ENCODE data around the gene ITGB7. TPM values are rescaled to one million over a fixed set of nuclear protein-coding genes. Genes with fewer than 3 reads are reported as not detected.
"Not testable (repeated sequence)": the region's sequence is repeated elsewhere in the genome, so short reads cannot be mapped to it uniquely, and the experiment has no call there.

ITGB7 gene
- total RNA-seq, 1 experiment from 2014 or later, result 0.43 TPM

DNA sequence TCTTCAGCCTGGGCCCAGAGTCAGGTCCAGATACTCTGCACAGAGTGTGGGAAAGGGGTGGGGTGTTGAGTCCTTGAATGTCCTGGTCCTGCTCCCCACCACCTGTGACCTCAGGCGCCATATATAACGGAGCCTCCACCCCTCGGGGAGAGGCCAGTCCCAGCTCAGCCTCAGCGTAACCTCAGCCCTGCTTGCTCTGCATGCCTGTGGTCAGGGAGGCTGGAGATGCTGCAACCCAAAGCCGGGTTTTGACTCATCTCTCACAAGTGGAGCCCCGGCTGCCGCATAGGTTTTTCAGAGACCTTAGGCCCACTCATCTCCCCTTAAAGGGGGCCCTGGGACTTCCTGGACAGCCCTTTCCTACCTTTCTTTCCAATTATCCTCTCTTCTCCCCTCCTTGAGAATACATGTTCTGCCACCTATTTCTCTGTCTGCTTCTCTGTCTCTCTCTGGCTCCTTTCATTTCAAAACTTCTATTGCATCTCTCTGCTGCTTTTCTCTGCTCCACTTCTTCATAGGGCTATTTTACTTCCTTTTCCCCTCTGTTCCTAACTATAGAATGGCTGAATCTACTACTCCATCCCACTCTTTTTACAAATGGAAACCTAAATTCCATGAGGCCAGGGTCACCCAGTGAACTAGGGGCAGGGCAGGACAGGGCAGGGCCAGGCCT lies 1.2 kb downstream of the ITGB7 start:
- Histone ChIP-seq H3K27ac (ENCODE audit: low read depth, low read length, poor library complexity, severe bottlenecking) (no peak overlapping the region), H3K36me3 (ENCODE audit: insufficient read depth, low read length, poor library complexity, severe bottlenecking) (no peaks in the 10 kb centered on the region), H3K9me3 (ENCODE audit: low read depth, low read length, poor library complexity, severe bottlenecking) (no peaks in the 10 kb centered on the region), H3K4me3 (ENCODE audit: low read depth, low read length, poor library complexity, severe bottlenecking) (no peak overlapping the region), H3K27me3 (replicated peaks; ENCODE audit: insufficient read depth, low read depth, low read length, poor library complexity) (no peaks in the 10 kb centered on the region), H3K4me1 (ENCODE audit: insufficient read depth, low read length, poor library complexity, severe bottlenecking) (no peaks in the 10 kb centered on the region)
- no peak for TF ChIP-seq CTCF (conservative IDR thresholded peaks at IDR 0.05; ENCODE audit: low read depth, low read length)
- no peak for TF ChIP-seq EZH2 (IDR thresholded peaks at IDR 0.05; ENCODE audit: borderline replicate concordance, low read depth, low read length, poor library complexity, severe bottlenecking)
- no TSS peak for BruUV-seq (replicated peaks)
- no peak for DNase-seq (ENCODE audit: low spot score)
- CTCF ChIA-PET, result no interaction called here
- POLR2A ChIA-PET (ENCODE audit: low non-redundant PET), result interaction anchor here (0.6 kb wide), 1 partner anchor 229 kb away, joined by 10 read pairs; no protein-coding TSS in a partner anchor
- intact Hi-C loops (cut with micrococcal nuclease; ENCODE audit: unreplicated experiment), result no loop called here

GRCh38 chr12:53204351-53204750 lies 2.7 kb downstream of the ITGB7 start:
- H3K27ac ChIP-seq (ENCODE audit: low read depth, low read length, poor library complexity, severe bottlenecking), result no peak overlapping the region
- no peak overlapping the region for H3K4me3 ChIP-seq (ENCODE audit: low read depth, low read length, poor library complexity, severe bottlenecking)
- no peaks in the 10 kb centered on the region for H3K27me3 ChIP-seq (replicated peaks; ENCODE audit: insufficient read depth, low read depth, low read length, poor library complexity)
- no peaks in the 10 kb centered on the region for H3K9me3 ChIP-seq (ENCODE audit: low read depth, low read length, poor library complexity, severe bottlenecking)
- DNase-seq (ENCODE audit: low spot score), result no peak
- H3K36me3 ChIP-seq (ENCODE audit: insufficient read depth, low read length, poor library complexity, severe bottlenecking), result no peaks in the 10 kb centered on the region
- POLR2A ChIA-PET (ENCODE audit: low non-redundant PET), result no interaction called here
- no TSS peak for BruUV-seq (replicated peaks)
- intact Hi-C loops (cut with micrococcal nuclease; ENCODE audit: unreplicated experiment), result no loop called here
- CTCF ChIA-PET, result no interaction called here
- no peak for TF ChIP-seq EZH2 (IDR thresholded peaks at IDR 0.05; ENCODE audit: borderline replicate concordance, low read depth, low read length, poor library complexity, severe bottlenecking)
- no peak for TF ChIP-seq CTCF (conservative IDR thresholded peaks at IDR 0.05; ENCODE audit: low read depth, low read length)
- H3K4me1 ChIP-seq (ENCODE audit: insufficient read depth, low read length, poor library complexity, severe bottlenecking), result no peaks in the 10 kb centered on the region

- H3K36me3 ChIP-seq (ENCODE audit: insufficient read depth, low read length, poor library complexity, severe bottlenecking); H3K4me1 ChIP-seq (ENCODE audit: insufficient read depth, low read length, poor library complexity, severe bottlenecking); DNase-seq (ENCODE audit: low spot score); BruUV-seq (replicated peaks); POLR2A ChIA-PET (ENCODE audit: low non-redundant PET); H3K27ac ChIP-seq (ENCODE audit: low read depth, low read length, poor library complexity, severe bottlenecking); H3K27me3 ChIP-seq (replicated peaks; ENCODE audit: insufficient read depth, low read depth, low read length, poor library complexity); intact Hi-C loops (cut with micrococcal nuclease; ENCODE audit: unreplicated experiment); H3K4me3 ChIP-seq (ENCODE audit: low read depth, low read length, poor library complexity, severe bottlenecking); CTCF ChIA-PET; H3K9me3 ChIP-seq (ENCODE audit: low read depth, low read length, poor library complexity, severe bottlenecking): not testable (repeated sequence)
These were observed 4.7 kb downstream of the ITGB7 start for GRCh38 chr12:53202316-53202715.

- TF ChIP-seq EZH2 (IDR thresholded peaks at IDR 0.05; ENCODE audit: borderline replicate concordance, low read depth, low read length, poor library complexity, severe bottlenecking) (no peak), CTCF (conservative IDR thresholded peaks at IDR 0.05; ENCODE audit: low read depth, low read length) (no peak)
- BruUV-seq (replicated peaks), result no TSS peak
- Histone ChIP-seq H3K36me3 (ENCODE audit: insufficient read depth, low read length, poor library complexity, severe bottlenecking) (no peaks in the 10 kb centered on the region), H3K4me3 (ENCODE audit: low read depth, low read length, poor library complexity, severe bottlenecking) (no peak overlapping the region), H3K4me1 (ENCODE audit: insufficient read depth, low read length, poor library complexity, severe bottlenecking) (no peaks in the 10 kb centered on the region), H3K27me3 (replicated peaks; ENCODE audit: insufficient read depth, low read depth, low read length, poor library complexity) (no peaks in the 10 kb centered on the region), H3K9me3 (ENCODE audit: low read depth, low read length, poor library complexity, severe bottlenecking) (no peaks in the 10 kb centered on the region), H3K27ac (ENCODE audit: low read depth, low read length, poor library complexity, severe bottlenecking) (no peak overlapping the region)
- POLR2A ChIA-PET (ENCODE audit: low non-redundant PET), result no interaction called here
- CTCF ChIA-PET, result no interaction called here
- intact Hi-C loops (cut with micrococcal nuclease; ENCODE audit: unreplicated experiment), result no loop called here
- DNase-seq (ENCODE audit: low spot score), result no peak
These were observed 5.4 kb downstream of the ITGB7 start for GRCh38 chr12:53201639-53202038.

Measured in A673 (cell line).